Measurements from ENCODE around the gene CCNQ. TPM values are rescaled to one million over a fixed set of nuclear protein-coding genes. Genes with fewer than 3 reads are reported as not detected.

Gene CCNQ
- total and polyA plus RNA-seq, 2 of the 8 experiments (the other 6 are each of a cell fraction or from before 2014, with no cell fraction given) = 16.6 to 32.1 TPM

DNA sequence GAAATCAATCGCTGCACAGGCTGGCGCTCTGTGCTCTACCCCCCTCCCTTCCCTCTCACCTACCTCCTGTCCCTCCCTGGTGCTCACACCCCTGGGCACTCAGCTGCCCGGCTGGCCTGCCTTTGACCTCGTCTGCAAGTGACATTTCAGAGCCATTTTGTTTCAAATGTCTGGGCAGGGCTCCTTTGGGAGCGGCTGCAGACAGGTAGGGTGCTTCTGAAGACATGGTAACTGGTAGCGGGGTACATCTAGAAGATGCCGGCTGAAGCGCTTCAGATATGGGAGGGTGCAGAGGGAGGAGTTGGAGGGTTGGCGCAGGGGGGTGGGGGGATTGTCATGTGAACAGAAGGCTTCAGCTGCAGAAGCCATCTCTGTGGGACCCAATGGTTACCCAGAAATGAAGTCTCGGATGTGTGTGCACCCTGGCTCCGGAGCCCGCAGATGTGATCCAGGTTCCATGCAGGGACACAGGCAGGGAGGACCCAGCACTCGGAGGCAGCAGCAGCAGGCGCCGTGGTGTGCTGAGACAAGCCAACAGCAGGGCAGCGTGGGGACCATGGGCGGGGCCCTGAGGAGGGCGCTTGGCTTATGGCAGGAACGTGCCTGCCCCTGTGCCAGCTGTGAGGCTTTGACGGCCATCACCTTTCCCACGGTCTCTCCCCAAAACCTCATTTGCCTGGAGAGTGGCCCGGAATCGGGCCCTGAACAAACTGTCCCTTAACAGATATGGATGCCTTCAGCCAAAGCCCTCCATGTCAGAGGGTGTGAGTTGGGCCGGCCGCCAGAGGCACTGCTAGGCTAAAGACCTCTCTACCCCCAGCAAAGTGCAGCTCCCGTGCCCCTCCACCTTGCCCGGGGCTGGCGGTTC is 40.5 kb upstream of the CCNQ start:
- Histone ChIP-seq H3K4me2 (ENCODE audit: insufficient read depth in 1 of 2, low read depth in 2 of 2, low read length in 2 of 2) (no peak overlapping the region), H2AFZ (ENCODE audit: low read length) (no peak overlapping the region), H3K79me1 (ENCODE audit: low read depth, low read length) (no peaks in the 10 kb centered on the region), H3K27ac (ENCODE audit: low read depth, low read length) (no peak overlapping the region), H4K8ac (ENCODE audit: extremely low read depth, insufficient read depth, low read length) (no peak overlapping the region), H3K36me3 (ENCODE audit: control insufficient read depth in 2 of 4, insufficient read depth in 4 of 4, low read length in 3 of 4) (no peaks in the 10 kb centered on the region), H3K9ac (replicated peaks in 1 of 4; ENCODE audit: extremely low read depth in 1 of 4, low read depth in 3 of 4, low read length in 3 of 4) (no peak overlapping the region), H2AK5ac (ENCODE audit: low read depth, low read length) (no peak overlapping the region), H3K4me1 (replicated peaks in 1 of 4; ENCODE audit: control insufficient read depth in 3 of 4, insufficient read depth in 4 of 4, low read length in 3 of 4) (peaks cover 0 to 16% (median 7%) of the 10 kb centered on the region in 4 experiments; a peak in 5 of 7 replicates), H2BK120ac (replicated peaks; ENCODE audit: low read depth, low read length) (no peak overlapping the region), H4K91ac (replicated peaks; ENCODE audit: insufficient read length, low read length) (no peak overlapping the region), H2BK20ac (ENCODE audit: low read length) (no peak overlapping the region), H3K4me3 (ENCODE audit: extremely low read depth in 1 of 4, insufficient read depth in 2 of 4, low read depth in 3 of 4, low read length in 4 of 4) (no peak overlapping the region), H3K23ac (ENCODE audit: insufficient read length) (no peak overlapping the region), H3K4ac (replicated peaks; ENCODE audit: insufficient read length, low read depth, low read length) (no peak overlapping the region), H3K79me2 (ENCODE audit: control insufficient read depth in 1 of 2, insufficient read depth in 2 of 2, low read length in 2 of 2) (no peaks in the 10 kb centered on the region), H3K23me2 (ENCODE audit: low read depth, low read length) (peaks cover 7% of the 10 kb centered on the region; the same call in 1 of the 2 replicates), H3K9me3 (ENCODE audit: insufficient read depth in 2 of 2, low read depth in 1 of 2, low read length in 1 of 2) (no peaks in the 10 kb centered on the region; a peak in 1 of 4 replicates), H3K18ac (ENCODE audit: extremely low read depth, low read length) (no peak overlapping the region), H2BK5ac (ENCODE audit: low read depth, low read length) (no peak overlapping the region), H4K20me1 (replicated peaks in 1 of 2; ENCODE audit: control insufficient read depth in 1 of 2, insufficient read depth in 2 of 2, low read length in 2 of 2) (peaks cover 0 to 6% of the 10 kb centered on the region in 2 experiments), H2BK12ac (ENCODE audit: low read depth, low read length) (no peak overlapping the region), H2BK15ac (ENCODE audit: low read length) (no peak overlapping the region), H3K56ac (replicated peaks; ENCODE audit: insufficient read length, low read depth, low read length) (no peak overlapping the region), H3K27me3 (replicated peaks in 1 of 4; ENCODE audit: control insufficient read depth in 3 of 4, extremely low read depth in 1 of 4, insufficient read depth in 3 of 4, low read length in 3 of 4) (peaks cover 25 to 38% (median 36%) of the 10 kb centered on the region in 4 experiments), H4K5ac (ENCODE audit: insufficient read length, low read depth, low read length) (no peak overlapping the region), H3K14ac (ENCODE audit: insufficient read length) (no peak overlapping the region)
- FAIRE-seq (no peak), DNase-seq (ENCODE audit: low read depth in 1 of 2, low spot score in 2 of 2) (no peak)
- WGBS, 2 experiments (ENCODE audit: extremely low coverage in 1 of 2, insufficient coverage in 1 of 2, insufficient read length in 1 of 2, insufficient replicate concordance in 2 of 2, low coverage in 1 of 2, low lambda C conversion rate in 2 of 2, missing lambda C conversion rate in 1 of 2) = 91% methylated on average over 9 of the region's 28 CpGs; no CpG with 5 or more reads in 1 of the 2 experiments
- TF ChIP-seq NRF1 (IDR thresholded peaks at IDR 0.05; ENCODE audit: low read depth, low read length) = no peak
- ChIA-PET CTCF (ENCODE audit: partially characterized antibody) (interaction anchor here (0.6 to 21.6 kb wide), 6 partner anchors 8 to 99 kb away, joined by 3 to 408 read pairs (median 5); partner anchors contain the start of gene DUSP9), POLR2A (ENCODE audit: partially characterized antibody) (interaction anchor here (1.5 kb wide), 1 partner anchor 13 kb away, joined by 3 read pairs; no protein-coding TSS in a partner anchor)

All from H1 (cell line).